ENCODE results near the gene GIPC3. TPM values are rescaled to one million over a fixed set of nuclear protein-coding genes. Genes with fewer than 3 reads are reported as not detected.

The GIPC3 gene
- total RNA-seq, 4 donors from 2014 or later = 0.19 to 0.89 (median 0.37) TPM

DNA sequence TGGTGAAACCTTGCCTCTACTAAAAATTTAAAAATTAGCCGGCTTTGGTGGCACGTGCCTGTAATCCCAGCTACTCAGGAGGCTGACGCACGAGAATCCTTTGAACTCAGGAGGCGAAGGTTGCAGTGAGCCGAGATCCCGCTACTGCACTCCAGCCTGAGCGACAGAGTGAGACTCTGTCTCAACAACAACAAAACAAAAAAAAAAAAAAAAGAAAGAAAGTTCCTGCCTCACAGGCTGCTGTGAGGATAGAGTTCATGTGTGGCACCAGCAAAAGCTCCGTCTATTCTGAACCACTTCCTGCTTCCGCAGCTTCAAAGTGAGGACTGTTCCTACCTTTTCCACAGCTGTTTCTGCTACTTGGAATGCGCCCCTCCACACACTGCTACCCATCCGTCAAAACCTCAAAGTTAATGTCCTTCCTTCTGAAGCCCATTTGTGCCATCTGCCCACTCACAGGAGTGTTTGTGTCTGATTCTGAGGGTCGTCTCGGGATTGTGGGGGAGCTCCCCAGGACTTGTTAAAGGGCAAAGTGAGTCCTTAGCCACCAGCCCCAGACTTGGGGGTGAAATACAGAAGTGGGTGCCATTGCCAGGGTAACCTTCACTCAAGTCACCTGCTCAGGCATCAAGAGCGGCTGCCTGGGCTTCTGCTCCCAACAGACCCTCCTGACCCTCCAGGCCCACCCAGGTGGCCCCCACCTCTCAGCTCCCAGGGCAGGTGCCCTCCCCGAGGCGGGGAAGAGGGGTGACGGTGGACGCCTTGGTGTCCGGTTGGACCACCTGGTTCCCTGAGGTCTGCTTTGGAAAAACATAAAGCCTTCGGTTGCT, 30.8 kb upstream of the GIPC3 start:
- no peak for DNase-seq (ENCODE audit: low spot score in 2 of 2)
- H3K9me3 ChIP-seq = no peaks in the 10 kb centered on the region
- no peaks in the 10 kb centered on the region for H3K27me3 ChIP-seq
- peaks cover 40% of the 10 kb centered on the region for H3K4me1 ChIP-seq
- WGBS = 69% methylated on average over 20 of the region's 21 CpGs
- no peak overlapping the region for H3K4me3 ChIP-seq
- no peaks in the 10 kb centered on the region for H3K36me3 ChIP-seq
- H3K27ac ChIP-seq = no peak overlapping the region
- TF ChIP-seq POLR2AphosphoS5 (IDR thresholded peaks at IDR 0.05) = no peak
- TF ChIP-seq, protein P1, sequence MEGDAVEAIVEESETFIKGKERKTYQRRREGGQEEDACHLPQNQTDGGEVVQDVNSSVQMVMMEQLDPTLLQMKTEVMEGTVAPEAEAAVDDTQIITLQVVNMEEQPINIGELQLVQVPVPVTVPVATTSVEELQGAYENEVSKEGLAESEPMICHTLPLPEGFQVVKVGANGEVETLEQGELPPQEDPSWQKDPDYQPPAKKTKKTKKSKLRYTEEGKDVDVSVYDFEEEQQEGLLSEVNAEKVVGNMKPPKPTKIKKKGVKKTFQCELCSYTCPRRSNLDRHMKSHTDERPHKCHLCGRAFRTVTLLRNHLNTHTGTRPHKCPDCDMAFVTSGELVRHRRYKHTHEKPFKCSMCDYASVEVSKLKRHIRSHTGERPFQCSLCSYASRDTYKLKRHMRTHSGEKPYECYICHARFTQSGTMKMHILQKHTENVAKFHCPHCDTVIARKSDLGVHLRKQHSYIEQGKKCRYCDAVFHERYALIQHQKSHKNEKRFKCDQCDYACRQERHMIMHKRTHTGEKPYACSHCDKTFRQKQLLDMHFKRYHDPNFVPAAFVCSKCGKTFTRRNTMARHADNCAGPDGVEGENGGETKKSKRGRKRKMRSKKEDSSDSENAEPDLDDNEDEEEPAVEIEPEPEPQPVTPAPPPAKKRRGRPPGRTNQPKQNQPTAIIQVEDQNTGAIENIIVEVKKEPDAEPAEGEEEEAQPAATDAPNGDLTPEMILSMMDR (IDR thresholded peaks at IDR 0.05) = no peak
- TF ChIP-seq EP300 (IDR thresholded peaks at IDR 0.05) = no peak
- no peak for TF ChIP-seq POLR2A (IDR thresholded peaks at IDR 0.05)

DNA sequence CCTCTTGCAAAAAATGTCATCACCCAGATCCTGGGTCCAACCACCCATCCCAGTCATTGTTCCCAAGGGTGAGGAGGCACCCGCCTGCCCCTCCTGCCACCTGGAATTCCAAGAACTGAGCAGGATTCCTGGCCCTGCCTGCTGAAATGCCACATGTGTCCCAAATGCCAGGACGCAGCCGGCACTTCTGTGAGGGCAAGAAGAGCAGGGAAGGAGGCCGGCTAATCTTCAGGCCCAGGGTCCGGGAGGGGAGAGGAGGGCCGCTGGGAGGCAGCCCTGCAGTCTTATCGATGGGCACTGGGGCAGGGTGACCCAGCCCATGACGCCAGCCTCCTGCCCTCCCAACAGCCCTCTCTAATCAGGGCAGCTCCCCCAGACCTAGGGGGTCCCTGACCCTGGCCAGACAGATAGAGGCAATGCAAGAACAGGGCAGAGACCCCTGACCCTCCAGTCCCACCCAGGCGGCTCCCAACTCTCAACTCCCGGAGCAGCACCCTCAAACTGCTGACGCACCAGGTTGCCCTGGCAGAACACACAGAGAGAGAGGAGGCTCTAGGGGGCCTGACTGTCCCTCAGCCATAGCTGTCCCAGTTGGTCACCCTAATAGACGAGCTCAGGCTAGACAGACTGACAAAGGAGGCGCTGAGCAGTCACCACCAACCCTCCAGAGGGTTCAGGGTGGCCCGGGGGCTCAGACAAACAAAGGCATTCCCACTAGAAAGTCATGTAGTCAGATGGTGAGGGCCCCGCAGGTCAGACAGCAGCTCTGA, 29.4 kb upstream of the GIPC3 start:
- Histone ChIP-seq H3K9me3 (no peaks in the 10 kb centered on the region), H3K27ac (no peak overlapping the region), H3K27me3 (no peaks in the 10 kb centered on the region), H3K36me3 (no peaks in the 10 kb centered on the region), H3K4me1 (peaks cover 40% of the 10 kb centered on the region), H3K4me3 (peak overlapping the region; percentile 92)
- no peak for DNase-seq (ENCODE audit: low spot score in 2 of 2)
- no peak for TF ChIP-seq POLR2AphosphoS5 (IDR thresholded peaks at IDR 0.05)
- WGBS = 77% methylated on average over 8 of the region's 15 CpGs

DNA sequence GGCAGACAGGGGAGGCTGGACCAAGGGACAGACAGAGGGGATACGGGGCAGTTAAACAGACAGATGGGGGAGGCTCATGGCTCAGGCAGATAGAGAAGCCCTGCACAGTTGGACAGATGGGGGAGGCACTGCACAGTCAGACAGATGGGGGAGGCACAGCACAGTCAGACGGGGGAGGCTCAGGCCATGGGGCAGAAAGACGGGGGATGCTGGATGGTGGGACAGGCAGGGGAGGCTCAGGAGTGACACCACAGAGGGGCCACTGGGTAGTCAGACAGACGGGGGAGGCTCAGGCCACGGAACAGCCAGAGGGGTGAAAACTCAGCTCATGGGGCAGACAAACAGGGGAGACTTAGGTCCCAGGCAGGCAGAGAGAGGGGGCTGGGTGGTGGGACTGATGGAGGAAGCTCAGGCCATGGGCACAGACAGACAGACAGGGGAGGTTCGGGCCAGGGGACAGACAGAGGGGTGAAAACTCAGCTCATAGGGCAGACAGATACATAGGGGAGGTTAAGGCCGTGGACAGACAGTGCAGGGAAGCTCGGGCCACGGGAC, 28.8 kb upstream of the GIPC3 start:
- H3K9me3 ChIP-seq = no peaks in the 10 kb centered on the region
- no peaks in the 10 kb centered on the region for H3K36me3 ChIP-seq
- no peak for TF ChIP-seq POLR2A (IDR thresholded peaks at IDR 0.05)
- TF ChIP-seq, protein P1 (IDR thresholded peaks at IDR 0.05) = no peak
- TF ChIP-seq POLR2AphosphoS5 (IDR thresholded peaks at IDR 0.05) = no peak
- no peak for TF ChIP-seq EP300 (IDR thresholded peaks at IDR 0.05)
- no peak for DNase-seq (ENCODE audit: low spot score in 2 of 2)
- H3K27me3 ChIP-seq = no peaks in the 10 kb centered on the region
- peak overlapping the region; percentile 92 for H3K4me3 ChIP-seq
- 29% methylated on average over 9 of the region's 9 CpGs for WGBS
- no peak overlapping the region for H3K27ac ChIP-seq
- peaks cover 40% of the 10 kb centered on the region for H3K4me1 ChIP-seq

DNA sequence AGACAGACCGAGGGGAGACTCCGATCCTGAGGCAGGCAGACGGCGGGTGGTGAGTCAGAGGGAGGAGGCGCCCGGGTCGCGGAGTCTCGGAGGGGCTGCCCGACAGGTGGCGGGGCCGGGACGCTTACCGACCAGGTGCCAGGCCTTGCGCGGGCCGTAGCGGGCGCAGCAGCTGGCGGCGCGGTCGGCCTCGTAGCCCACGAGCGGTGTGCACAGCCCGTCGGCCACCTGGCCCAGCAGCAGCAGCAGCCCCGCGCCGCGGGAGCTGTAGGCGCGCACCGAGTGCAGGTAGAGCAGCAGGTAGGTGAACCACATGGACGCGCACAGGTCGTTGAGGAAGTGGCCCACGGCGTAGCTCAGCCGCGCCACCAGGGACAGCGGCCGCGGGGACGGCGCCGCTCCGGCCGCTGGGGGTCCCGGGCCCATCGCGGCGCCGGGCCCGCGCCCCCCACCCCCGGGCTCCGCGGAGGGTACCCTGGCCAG, 28.3 kb upstream of the GIPC3 start:
- no peak for DNase-seq (ENCODE audit: low spot score in 2 of 2)
- Histone ChIP-seq H3K27me3 (no peaks in the 10 kb centered on the region), H3K4me1 (peaks cover 40% of the 10 kb centered on the region), H3K9me3 (no peaks in the 10 kb centered on the region), H3K4me3 (peak overlapping the region; percentile 92), H3K36me3 (no peaks in the 10 kb centered on the region), H3K27ac (peak overlapping the region; percentile 88)
- 0% methylated on average over 4 of the region's 60 CpGs for WGBS
- TF ChIP-seq, protein P1 (IDR thresholded peaks at IDR 0.05) = no peak
- TF ChIP-seq POLR2A (IDR thresholded peaks at IDR 0.05) = no peak
- no peak for TF ChIP-seq EP300 (IDR thresholded peaks at IDR 0.05)
- TF ChIP-seq POLR2AphosphoS5 (IDR thresholded peaks at IDR 0.05) = no peak

DNA sequence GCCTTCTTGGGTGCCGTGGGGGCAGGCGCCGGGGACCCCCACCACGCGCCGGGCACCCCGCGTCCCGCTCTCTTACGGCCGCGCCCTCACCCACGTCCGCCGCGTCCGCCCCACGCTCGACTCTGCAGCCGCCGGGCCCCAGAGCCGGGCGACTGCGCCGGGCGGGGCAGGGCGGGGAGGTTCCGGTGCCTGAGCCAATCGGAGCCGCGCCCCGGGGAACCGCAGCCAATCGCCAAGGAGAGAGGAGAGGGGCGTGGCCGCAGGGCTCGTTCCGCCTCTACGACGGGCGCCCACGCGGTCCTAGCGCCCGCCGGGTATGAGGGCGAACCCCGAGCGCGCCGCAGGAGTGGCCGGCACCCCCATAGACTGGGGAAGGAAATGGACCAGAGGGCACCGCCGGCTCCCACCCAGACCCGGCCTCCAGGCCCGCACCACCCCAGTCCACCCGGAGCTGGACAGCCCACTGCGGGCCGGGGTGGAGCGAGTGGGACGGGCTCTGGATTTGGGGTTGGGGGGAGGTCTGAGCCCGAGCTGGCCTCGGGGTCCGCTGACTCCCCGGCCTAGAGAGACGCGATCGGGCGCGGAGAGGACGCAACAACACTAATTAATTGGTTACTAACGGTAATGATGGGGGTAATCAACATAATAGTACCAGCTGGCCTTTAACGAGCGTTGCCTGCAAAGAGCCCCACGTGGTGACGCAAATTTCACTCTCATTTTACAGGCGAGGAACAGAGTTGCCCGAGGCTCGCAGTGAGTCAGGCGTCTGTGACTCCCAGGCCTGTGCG, 27.6 kb upstream of the GIPC3 start, which contains the start of gene MFSD12:
TSS of gene MFSD12 (minus strand) at position 126 of the 788 bp plus-strand sequence. CDS start 183 bp downstream, outside the sequence.
- peak within 1 kb of the TSS; percentile 92 for H3K4me3 ChIP-seq

More for the DNA sequence above, 27.6 kb upstream of the GIPC3 start, which contains the start of gene MFSD12:
- Histone ChIP-seq H3K9me3 (no peaks in the 10 kb centered on the region), H3K27ac (peak within 1 kb of the TSS; percentile 88), H3K27me3 (no peaks in the 10 kb centered on the region), H3K36me3 (no peaks in the 10 kb centered on the region), H3K4me1 (peaks cover 40% of the 10 kb centered on the region)
- WGBS = under 1% methylated on average over 14 of the region's 81 CpGs
- DNase-seq (ENCODE audit: low spot score in 2 of 2) = peak; percentile 95 to 98
- TF ChIP-seq POLR2A (IDR thresholded peaks at IDR 0.05) (peak in 1 of 2 donors; percentile 65), POLR2AphosphoS5 (IDR thresholded peaks at IDR 0.05) (peak in 1 of 3 donors; percentile 10), EP300 (IDR thresholded peaks at IDR 0.05) (no peak)
- TF ChIP-seq, protein P1 (IDR thresholded peaks at IDR 0.05) = no peak
